GM19463 (cell line): Measurements from ENCODE around the gene ADIPOR1.

Source experiments
- ATAC-seq: cut with Tn5 transposase; IDR thresholded peaks from one replicate; pipeline ENCODE4 v1.9.1; 2021; ENCODE audit warnings: mild to moderate bottlenecking, moderate library complexity; ENCODE audit not compliant: unreplicated experiment

Gene ADIPOR1

GRCh38 chr1:202974856-202975255 lies 16.7 kb upstream of the ADIPOR1 start:
- ATAC-seq, result no peak

DNA sequence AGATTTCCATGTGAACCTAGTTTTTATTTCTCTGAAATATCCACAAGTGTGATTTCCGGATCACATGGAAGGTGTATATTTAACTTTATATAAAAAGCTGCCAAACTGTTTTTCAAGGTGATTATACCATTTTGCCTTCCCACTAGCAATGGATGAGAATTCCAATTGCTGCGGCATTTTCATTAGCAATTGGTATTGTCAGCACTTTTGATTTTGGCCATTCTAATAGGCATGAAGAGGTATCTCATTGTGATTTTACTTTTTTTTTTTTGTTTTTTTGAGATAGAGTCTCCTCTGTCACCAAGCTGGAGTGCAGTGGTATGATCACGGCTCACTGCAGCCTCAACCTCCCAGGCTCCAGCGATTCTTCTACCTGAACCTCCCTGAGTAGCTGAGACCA lies 13.9 kb upstream of the ADIPOR1 start:
- ATAC-seq, result no peak

DNA sequence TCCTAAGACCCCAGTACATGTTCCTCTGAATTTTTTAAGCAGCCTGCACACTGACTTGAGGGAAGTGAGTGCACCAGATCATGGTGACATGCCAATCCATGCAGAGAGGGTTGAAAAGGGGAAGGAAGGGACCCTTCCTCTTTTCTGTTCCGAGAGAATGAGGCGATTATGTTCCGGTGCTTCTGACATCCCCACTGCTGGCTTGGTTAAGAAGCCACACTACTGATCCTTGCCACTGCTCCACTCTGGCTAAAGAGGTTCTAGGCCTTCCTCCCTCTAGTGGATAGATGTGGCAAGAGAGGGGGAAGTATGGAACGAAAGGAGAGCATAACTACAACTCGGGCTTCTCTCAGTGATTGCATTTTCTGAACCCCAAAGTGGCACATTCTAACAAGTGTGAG lies 10.8 kb upstream of the ADIPOR1 start:
- peak; percentile 62 for ATAC-seq

GRCh38 chr1:202968351-202968750 lies 10.2 kb upstream of the ADIPOR1 start:
- ATAC-seq, result no peak

DNA sequence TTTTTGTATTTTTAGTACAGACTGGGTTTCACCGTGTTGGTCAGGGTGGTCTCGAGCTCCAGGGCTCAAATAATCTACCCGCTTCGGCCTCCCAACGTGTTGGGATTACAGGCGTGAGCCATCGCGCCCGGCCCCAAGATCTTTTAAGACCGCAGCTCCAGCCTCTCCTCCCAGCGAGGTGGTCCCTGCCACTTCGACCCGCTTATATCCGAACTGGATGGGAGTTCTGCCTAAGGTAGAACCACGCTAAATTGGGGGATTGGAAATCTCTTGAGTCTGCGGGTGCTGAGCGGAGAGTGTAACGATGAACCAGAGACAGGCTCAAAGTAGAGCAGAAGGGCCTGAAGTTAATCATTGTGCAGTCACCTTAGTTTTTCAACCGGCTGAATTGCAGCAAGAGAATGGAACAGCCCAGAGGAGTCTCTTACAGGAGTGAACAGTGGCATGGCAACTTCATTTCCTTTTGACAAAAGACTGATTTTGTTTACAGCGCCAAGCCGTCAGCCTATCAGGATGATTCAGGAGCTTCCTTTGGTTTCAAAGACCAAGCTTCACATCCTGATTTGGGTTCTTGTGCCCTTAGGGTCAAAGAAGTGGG lies 9.7 kb upstream of the ADIPOR1 start:
- peak; percentile 10 for ATAC-seq

DNA sequence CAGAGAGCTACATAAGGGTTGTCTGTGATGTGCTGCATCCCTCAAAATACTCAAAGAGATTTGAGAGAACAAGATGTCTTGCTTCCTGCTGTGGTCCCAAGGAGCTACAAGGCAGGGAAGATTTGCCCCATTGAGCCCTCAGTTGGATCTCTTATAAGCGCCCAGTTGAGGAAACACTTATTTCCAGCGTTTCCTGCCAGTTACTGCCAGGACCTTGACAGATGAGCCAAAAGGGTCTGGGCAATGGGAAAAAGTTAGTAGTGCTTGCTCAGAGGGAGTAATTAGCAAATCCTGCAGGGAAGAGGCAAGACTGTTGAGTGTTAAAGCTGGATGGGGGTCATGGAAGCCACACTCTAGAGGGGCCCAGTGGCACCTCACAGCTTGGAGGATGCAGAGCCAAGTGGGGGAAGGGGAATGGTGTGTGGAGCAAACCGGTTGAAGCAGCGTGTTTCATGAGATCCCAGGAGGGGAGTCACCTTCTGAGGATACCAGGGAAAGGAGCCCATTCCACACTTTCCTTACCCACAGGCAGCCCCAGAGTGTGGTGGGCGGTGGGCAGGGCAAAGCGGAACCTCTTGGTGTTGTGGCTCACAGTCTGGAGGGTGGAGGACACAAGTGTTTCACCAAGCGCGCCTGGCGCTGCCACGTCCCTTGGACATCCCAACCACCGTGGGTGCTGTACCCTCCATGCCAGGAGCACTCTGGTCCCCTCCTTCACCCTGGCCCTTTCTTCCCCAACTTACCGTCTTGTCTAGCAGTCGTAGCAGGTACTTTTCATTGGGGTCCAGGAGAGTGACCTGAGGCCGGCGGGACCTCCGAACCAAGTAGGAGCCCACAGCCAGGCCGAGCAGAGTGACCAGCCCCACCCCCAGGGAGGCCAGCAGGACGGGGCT lies 8.1 kb upstream of the ADIPOR1 start:
- ATAC-seq, result no peak

DNA sequence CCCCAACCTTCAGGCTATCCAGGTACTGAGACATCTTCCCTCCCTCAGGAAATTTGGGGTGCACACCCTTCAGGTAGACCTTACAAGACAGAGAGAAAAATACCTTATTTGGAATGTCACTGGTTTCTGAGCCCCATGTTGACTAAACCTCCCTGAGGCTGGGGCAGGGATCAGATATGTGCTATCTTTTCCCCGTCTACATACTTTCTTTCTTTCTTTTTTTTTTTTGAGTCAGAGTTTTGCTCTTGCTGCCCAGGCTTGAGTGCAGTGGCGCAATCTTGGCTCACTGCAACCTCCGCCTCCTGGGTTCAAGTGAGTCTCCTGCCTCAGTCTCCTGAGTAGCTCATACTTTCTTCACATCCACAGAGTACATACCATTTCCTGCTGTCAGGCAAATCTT lies 7.3 kb upstream of the ADIPOR1 start:
- ATAC-seq, result no peak

DNA sequence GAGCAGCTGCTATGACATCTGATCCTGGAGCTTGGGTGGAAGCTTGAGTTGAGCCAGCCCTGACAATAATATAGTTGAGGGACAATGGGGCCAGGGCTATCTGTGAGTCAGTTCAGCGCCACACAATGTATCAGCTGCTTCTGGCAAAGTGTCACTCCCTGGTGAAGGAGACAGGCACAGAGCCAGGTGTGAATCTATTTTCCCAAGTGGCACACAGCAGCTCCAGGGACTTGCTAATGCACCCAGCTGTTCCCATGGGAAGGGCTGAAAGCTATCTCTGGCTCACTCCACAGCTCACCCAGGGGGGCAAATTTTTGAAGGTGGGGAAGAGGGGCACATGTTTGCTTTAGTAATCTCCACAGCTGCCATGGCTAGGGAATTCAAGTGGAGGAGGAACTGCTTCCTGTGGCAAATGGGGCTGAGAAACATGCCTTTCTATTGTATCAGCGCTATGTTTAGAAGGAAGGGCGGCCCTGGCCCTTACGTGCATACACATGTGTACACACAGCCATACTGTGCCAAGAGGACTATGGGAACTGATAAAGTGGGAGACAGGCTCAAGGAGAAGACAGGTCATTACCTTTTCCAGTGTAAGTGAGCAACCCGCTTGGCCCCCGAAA lies 6.8 kb upstream of the ADIPOR1 start:
- no peak for ATAC-seq

GRCh38 chr1:202961220-202961880 lies 3.2 kb upstream of the ADIPOR1 start:
- no peak for ATAC-seq

DNA sequence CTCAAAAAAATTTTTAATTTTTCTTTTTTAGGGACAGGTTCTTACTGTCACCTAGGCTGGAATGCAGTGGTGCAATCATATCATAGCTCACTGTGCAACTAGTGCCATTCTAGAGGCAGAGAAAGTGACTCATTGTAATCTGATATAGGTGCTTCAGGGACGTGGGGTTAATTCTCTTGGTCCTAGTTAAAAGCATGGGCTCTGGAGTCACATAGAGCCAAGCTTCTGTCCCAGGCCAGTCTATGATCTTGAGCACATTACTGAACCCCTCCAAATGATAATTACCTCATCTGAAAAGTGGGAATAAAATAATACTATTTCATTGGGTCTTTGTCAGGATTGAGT lies 1.1 kb upstream of the ADIPOR1 start:
- no peak for ATAC-seq

DNA sequence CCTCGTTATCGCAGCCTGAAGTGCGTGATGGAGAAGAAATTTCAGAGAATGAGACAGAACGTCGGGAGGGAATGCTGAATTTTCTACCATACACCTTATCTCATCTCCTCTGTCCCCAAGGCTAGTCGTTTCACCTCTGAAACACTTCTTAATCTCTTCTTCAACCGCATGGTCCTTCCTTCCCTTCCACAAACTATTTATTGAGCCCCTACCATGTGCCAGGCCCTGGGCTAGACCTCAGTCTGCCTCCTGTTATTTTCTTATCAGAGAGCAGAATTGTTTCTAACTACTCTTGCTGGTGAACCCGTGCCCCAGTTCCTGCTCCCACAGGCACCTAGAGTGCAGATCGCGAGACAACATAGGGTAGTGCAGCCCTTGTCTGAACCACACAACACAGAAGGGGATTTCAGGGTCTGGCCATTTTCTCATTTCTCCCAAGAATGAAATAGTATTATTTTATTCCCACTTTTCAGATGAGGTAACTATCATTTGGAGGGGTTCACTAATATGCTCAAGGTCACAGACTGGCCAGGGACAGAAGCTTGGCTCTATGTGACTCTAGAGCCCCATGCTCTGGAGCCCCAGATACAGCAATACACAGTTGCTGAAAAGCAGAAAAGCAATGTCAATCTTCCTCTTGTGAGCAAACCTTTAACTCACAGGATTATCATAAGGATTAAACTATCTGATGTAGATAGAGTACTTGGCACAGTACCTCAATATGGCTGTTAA lies 598 bp upstream of the ADIPOR1 start:
- ATAC-seq, result no peak

- ATAC-seq, result no peak
Observed at GRCh38 chr1:202956969-202957368, 1.1 kb downstream of the ADIPOR1 start.

DNA sequence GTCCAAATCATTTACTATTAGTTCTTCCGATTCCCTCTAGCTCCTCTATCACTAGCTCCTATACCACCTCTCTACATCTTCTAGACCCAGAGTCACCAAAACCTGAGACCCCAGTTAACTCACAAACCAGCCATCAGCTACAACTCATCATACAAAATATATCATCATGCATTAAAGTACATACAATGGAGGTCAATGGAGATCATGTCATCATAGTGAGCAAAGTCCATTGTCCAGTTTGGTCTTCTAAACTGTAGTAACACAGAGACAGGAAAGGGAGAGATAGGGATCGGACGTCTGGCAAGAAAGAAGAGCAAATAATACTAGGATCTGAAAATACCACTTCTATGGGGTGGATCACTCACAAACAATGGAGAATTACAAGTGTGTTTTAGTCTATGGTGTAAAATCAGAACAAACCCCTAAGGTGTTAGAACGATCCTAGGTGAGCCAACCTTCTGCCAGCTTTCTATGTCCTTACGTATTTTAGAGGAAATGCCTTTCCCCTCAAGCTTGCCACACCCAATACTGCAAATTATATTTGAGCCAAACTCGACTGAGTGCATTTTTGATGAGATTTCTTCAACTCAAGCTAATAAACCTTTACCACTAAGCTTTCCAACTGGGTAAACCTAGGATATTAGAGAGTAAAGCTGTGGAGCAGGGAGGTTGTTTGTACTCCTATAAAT lies 3.9 kb downstream of the ADIPOR1 start:
- ATAC-seq, result no peak

GRCh38 chr1:202953392-202953791 lies 4.7 kb downstream of the ADIPOR1 start:
- no peak for ATAC-seq

- ATAC-seq, result no peak
Observed at GRCh38 chr1:202952818-202953217, 5.3 kb downstream of the ADIPOR1 start.

DNA sequence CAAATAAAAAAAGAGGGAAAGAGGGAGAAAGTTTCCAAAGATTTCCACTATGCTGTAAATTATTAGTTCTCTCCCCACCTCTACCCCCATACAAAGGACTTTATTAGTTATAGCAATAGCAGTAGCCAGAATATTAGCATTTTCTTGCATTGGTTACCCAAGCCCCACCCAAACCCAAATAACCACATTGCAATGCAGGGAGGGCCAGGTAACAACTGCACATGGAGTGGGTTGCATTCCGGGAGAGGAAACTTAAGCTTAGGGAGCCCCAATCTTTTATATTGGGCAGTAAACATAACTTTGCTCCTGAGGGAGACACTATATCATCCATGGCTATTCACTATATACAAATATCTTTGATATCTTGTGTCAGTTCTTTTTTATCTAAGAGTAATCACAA lies 6.0 kb downstream of the ADIPOR1 start:
- ATAC-seq, result no peak

DNA sequence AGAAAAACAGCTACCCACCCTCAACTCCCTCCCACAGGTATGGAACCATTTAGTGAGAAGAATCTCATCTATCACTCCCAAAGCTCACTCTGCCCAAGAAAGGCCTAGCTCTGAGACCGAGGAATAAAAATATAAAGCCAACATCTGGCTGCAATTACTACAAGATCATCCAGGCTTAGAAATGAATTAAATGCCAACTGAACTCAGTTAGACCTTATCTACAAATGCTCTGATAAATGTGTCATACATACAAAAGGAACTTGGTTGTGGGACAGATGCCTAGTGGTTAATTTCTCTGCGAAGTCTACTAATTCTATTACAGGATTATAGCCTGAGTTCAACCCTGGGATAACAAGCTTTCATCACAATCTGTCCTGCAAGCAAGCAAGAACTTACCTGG lies 6.7 kb downstream of the ADIPOR1 start:
- ATAC-seq, result no peak

- no peak for ATAC-seq
Observed at GRCh38 chr1:202945483-202945882, 12.6 kb downstream of the ADIPOR1 start.

GRCh38 chr1:202944438-202944921 lies 13.6 kb downstream of the ADIPOR1 start:
- no peak for ATAC-seq

GRCh38 chr1:202942426-202942825 lies 15.7 kb downstream of the ADIPOR1 start:
- ATAC-seq, result no peak
